Measurements from ENCODE around the gene DCDC2B. TPM values are rescaled to one million over a fixed set of nuclear protein-coding genes. Genes with fewer than 3 reads are reported as not detected.

Gene DCDC2B
- total and polyA plus RNA-seq, 9 of the 15 experiments (the other 6 are each of a cell fraction or from before 2014, with no cell fraction given), result not detected

GRCh38 chr1:32200226-32201010 is 8.5 kb upstream of the DCDC2B start, which contains the start of gene CCDC28B (continued):
- TF ChIP-seq GMEB1 (CRISPR knock-in tag; IDR thresholded peaks at IDR 0.05), result no peak
- TF ChIP-seq MCM3 (IDR thresholded peaks at IDR 0.05), result no peak
- TF ChIP-seq ZNF217 (CRISPR knock-in tag; IDR thresholded peaks at IDR 0.05), result no peak
- peak; percentile 79 for TF ChIP-seq THRB (CRISPR knock-in tag; conservative IDR thresholded peaks at IDR 0.05)
- TF ChIP-seq ILF3 (IDR thresholded peaks at IDR 0.05; ENCODE audit: borderline replicate concordance), result no peak
- no peak for TF ChIP-seq HNRNPK (IDR thresholded peaks at IDR 0.05; ENCODE audit: low read depth, low read length, poor library complexity, severe bottlenecking)
- TF ChIP-seq ATF6 (CRISPR knock-in tag; IDR thresholded peaks at IDR 0.05), result peak; percentile 87; the same call in 1 of the 2 replicates
- peak; percentile 82; the same call in 1 of the 2 replicates for TF ChIP-seq CREB1 (IDR thresholded peaks at IDR 0.05)
- TF ChIP-seq CREB1 (CRISPR knock-in tag; IDR thresholded peaks at IDR 0.05), result peak; percentile 79
- peak; percentile 38; the same call in 1 of the 2 replicates for TF ChIP-seq POLR2A (conservative IDR thresholded peaks at IDR 0.05)
- TF ChIP-seq YY1 (IDR thresholded peaks at IDR 0.05; ENCODE audit: borderline replicate concordance in 1 of 3, control insufficient read depth in 1 of 3, extremely low read depth in 1 of 3, insufficient read depth in 3 of 3, insufficient read length in 1 of 3, insufficient replicate concordance in 2 of 3, low read depth in 1 of 3, low read length in 2 of 3), result peak in 2 of 3 experiments; percentile 31 to 85
- TF ChIP-seq EGR1 (conservative IDR thresholded peaks at IDR 0.05), result peak; percentile 93
- TF ChIP-seq NEUROD1 (IDR thresholded peaks at IDR 0.05; ENCODE audit: borderline replicate concordance, low read depth, low read length, partially characterized antibody), result peak; percentile 16
- TF ChIP-seq PHB2 (IDR thresholded peaks at IDR 0.05; ENCODE audit: low read depth), result no peak
- no peak for TF ChIP-seq BCL6 (CRISPR knock-in tag; IDR thresholded peaks at IDR 0.05)
- TF ChIP-seq ZZZ3 (IDR thresholded peaks at IDR 0.05), result no peak
- peak; percentile 94 for TF ChIP-seq MAX (CRISPR knock-in tag; IDR thresholded peaks at IDR 0.05)
- TF ChIP-seq LCOR (CRISPR knock-in tag; IDR thresholded peaks at IDR 0.05), result 0 out of 2 replicates have a peak, but pooled peaks have one; percentile 23
- no peak for TF ChIP-seq ZNF398 (CRISPR knock-in tag; IDR thresholded peaks at IDR 0.05)
- 0 out of 2 replicates have a peak, but pooled peaks have one; percentile 0 for TF ChIP-seq MAFF (IDR thresholded peaks at IDR 0.05; ENCODE audit: low read length)
- 0 out of 2 replicates have a peak, but pooled peaks have one; percentile 34 for TF ChIP-seq MTA3 (IDR thresholded peaks at IDR 0.05; ENCODE audit: borderline replicate concordance)

Measured in K562 (cell line).